ENCODE results near the gene VIP.
"Not testable (repeated sequence)": the region's sequence is repeated elsewhere in the genome, so short reads cannot be mapped to it uniquely, and the experiment has no call there.

The VIP gene

DNA sequence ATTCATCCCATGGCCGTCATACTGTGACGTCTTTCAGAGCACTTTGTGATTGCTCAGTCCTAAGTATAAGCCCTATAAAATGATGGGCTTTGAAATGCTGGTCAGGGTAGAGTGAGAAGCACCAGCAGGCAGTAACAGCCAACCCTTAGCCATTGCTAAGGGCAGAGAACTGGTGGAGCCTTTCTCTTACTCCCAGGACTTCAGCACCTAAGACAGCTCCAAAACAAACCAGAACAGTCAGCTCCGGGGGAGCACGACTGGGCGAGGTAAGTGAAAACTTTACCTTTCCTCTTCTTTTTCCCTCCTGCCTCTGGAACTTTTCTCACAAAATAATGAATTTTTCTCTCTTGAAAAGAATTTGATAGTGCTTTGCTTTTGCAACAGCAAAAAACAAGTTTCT lies at the start of gene VIP:
VIP (plus strand) TSS at position 104 of the 400 bp plus-strand sequence. CDS start 1,381 bp downstream, outside the sequence.
- DNase-seq (ENCODE audit: low read depth, low spot score), result peak; percentile 38

DNA sequence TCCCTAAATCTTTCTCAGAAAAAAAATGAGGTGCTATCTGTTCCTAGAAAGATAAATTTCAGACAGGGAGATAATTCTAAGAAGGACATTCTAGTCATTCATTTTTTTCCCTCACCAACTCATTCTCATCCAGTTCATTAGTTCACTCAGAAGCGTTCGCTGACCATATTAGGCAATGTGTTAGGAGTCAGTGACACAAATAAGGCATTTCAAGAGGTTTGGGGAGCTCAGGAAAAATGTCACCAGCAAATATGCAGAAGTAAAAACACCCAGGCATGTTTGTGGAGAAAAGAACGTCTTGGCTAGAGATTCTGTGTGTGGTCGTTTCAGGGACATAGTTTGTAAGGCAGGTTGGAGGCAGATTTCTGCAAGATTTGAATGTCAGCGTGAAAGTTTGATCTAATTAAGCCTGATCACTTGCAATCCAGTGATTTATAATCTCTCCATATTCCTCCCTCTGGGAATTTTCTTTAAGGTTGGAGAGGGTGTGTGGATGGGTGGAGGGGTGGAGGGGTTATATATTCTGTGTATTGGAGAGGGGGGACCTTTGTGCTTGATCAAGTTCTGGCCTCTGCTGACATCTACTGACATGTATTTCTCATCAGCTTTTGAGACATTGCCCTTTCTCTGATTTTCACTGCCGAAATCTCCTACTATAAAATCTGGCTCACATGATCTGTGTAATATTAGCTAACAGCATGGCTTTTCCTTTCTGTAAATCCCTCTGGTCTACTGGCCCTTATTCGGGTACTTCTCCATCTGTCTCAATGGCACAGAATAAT lies 49.3 kb upstream of the VIP start:
- DNase-seq (ENCODE audit: low read depth, low spot score), result no peak

DNA sequence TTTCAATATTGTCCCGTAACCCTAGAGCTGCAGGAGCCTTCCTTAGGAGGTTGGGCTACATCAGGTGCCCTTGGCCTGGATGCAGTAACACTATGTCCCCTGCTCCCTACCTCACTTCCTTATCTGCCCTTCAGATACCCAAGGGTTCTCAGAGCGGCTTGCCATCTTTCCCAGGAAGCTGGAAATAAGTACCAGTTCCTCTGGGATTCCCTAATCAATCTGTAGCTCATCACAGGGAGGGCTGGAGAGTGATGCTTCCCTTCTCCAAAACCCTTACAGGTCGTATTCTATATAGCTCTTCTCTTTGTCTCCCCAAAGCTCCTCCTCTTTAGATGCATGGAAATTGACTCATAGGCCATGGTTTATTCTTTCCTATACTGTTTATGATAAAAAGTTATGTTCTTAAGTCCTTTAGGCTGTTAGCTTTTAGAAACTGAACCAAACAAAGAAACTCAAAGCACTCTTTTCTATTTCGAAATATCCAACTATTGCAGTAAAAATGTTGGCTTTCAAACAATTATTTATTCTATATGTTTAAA lies 48.7 kb upstream of the VIP start:
- DNase-seq (ENCODE audit: low read depth, low spot score), result no peak

- not testable (repeated sequence) for DNase-seq (ENCODE audit: low read depth, low spot score)
These were observed 46.8 kb upstream of the VIP start for GRCh38 chr6:152703750-152704149.

DNA sequence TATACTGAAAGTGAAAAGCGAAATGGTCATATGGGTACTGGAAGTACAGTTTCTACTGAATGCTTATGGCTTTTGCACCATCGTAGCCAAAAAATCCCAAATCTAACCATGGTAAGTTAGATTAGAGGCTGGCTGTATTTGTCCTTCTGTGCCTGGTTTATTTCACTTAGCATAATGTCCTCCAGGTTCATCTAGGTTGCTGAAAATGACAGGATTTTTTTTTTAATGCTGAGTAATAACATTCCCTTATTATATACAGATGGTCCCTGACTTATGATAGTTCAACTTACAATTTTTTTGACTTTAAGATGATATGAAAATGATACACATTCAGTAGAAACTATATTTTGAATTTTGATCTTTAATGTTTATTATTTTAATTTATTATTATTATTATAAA lies 45.3 kb upstream of the VIP start:
- no peak for DNase-seq (ENCODE audit: low read depth, low spot score)

- no peak for DNase-seq (ENCODE audit: low read depth, low spot score)
These were observed 34.3 kb upstream of the VIP start for GRCh38 chr6:152716322-152716721.

DNA sequence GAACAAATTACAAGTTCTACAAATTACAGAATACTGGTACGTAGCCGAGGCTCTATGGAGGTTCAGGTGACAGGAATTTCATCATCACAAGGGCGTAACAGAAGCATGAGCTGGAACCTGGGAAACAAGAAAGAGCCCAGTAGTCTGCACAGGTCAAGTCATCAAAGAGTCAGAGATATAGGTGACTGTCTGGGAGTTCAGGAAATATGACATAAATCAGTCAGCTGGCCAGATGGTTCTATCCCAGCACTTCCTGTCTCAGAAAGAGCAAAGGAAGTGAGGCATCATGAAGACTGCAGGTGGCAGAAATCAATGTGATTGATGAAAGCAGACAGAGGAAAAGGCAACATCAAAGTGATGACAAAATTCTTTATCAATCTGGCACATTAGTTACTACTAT lies 29.6 kb upstream of the VIP start:
- no peak for DNase-seq (ENCODE audit: low read depth, low spot score)

- DNase-seq (ENCODE audit: low read depth, low spot score), result no peak
These were observed 28.6 kb upstream of the VIP start for GRCh38 chr6:152721956-152722355.

DNA sequence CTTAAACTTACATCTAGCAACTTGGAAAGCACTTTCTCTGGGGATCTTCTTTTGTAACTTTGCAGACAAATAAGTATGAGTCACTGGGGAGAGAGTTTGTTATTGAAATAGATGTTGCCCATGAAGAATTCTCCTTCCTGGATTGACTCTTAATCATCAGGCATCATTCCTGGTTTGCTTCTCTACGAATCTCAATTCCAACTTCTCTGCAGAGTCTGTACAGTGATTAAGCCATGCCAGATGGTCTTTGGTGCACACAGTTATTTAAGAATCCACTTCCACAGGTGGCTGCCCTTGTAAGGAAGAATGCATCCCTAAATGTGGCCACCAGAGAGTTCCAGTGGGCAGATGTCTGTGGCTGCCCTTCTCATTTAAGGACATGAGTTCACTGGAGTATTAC lies 27.2 kb upstream of the VIP start:
- DNase-seq (ENCODE audit: low read depth, low spot score), result no peak

- no peak for DNase-seq (ENCODE audit: low read depth, low spot score)
These were observed 24.3 kb upstream of the VIP start for GRCh38 chr6:152726313-152726712.

GRCh38 chr6:152727507-152727906 lies 23.1 kb upstream of the VIP start:
- DNase-seq (ENCODE audit: low read depth, low spot score), result no peak

DNA sequence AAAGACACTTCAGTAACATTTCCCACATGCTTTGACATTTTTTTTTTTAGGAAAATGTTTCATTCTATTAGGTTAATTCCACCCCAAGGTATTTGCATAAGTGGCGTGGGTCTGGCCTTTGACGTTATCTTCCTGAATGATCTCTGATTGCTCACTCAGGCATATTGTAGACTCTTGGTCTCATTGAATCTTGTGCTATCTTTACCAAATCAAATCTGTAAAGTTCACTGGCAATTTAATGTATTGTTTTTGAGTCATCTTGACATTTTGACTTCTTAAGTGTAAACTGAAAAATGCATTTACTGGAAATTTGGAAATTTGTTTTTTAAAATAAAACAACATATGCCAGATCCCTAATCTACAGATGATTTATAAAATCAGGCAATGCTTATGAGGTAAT lies 16.0 kb upstream of the VIP start:
- no peak for DNase-seq (ENCODE audit: low read depth, low spot score)

DNA sequence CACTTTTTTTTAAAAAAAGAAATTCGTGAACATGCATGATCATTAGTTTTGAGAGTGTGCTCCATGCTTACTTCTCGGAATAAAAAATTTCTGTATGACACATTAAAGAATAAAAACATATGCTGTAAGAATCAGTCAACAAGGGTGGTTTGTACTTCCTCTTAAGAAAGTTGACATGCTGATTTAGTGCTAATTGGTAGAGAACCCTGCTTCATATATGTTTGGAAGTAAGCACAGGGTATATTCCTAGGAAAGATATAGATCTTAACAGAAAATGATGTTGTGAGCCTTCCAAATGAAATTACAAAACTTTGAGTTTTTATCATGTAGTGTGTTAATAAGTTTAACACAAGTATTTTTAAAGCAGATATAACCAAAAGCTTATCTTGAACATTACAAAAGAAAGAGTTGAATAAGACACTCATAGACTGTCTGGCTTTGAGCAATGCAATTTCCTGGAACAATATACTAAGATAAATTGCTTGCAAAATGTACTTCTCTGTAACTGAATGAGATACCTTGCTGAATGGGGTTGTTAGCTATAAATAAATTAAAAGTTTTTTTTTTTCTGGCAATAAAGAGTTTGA lies 13.8 kb upstream of the VIP start:
- no peak for DNase-seq (ENCODE audit: low read depth, low spot score)

GRCh38 chr6:152745509-152746171 lies 5.0 kb upstream of the VIP start:
- no peak for DNase-seq (ENCODE audit: low read depth, low spot score)

- no peak for DNase-seq (ENCODE audit: low read depth, low spot score)
These were observed 4.4 kb upstream of the VIP start for GRCh38 chr6:152746172-152746553.

DNA sequence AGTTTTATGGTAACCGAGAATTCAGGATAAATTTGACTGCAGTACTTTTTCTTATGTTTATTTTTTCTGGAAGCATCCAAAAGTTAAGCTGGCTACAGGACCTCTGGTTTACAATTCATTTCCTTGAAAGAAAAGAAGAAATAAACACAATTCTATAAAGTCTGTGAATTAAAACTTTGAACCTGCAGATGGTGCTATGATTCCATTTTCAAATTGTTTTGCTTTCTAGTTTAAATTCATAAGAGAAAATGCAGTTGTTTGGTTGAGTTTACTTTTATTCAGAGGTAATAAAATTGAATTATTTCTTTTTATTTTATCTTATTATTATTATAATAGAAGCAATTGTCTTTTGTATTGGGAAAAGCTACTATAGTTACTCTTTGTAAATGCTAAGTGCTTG lies 1.8 kb upstream of the VIP start:
- DNase-seq (ENCODE audit: low read depth, low spot score), result no peak

GRCh38 chr6:152749336-152749735 lies 1.3 kb upstream of the VIP start:
- no peak for DNase-seq (ENCODE audit: low read depth, low spot score)

GRCh38 chr6:152765331-152765730 lies 14.7 kb downstream of the VIP start:
- DNase-seq (ENCODE audit: low read depth, low spot score), result no peak

DNA sequence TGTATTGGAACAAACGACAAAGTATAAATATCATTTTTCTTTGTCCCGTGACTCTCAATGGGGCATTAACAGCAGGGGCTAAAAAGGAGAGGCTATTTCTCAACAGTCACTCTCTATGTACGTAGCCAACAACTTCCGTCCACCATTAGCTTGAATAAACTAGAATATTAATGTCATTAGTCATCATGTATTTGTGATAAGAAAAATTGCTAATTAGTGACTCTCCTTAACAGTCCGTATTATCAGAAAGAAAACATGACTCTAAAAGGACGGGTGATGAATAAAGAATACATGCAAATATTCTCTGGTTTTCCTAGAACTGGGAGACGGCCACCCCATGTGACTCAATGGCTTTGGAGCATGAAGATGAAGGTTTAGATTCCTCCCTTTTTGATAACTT lies 18.6 kb downstream of the VIP start:
- no peak for DNase-seq (ENCODE audit: low read depth, low spot score)

GRCh38 chr6:152769993-152770392 lies 19.4 kb downstream of the VIP start:
- DNase-seq (ENCODE audit: low read depth, low spot score), result no peak

DNA sequence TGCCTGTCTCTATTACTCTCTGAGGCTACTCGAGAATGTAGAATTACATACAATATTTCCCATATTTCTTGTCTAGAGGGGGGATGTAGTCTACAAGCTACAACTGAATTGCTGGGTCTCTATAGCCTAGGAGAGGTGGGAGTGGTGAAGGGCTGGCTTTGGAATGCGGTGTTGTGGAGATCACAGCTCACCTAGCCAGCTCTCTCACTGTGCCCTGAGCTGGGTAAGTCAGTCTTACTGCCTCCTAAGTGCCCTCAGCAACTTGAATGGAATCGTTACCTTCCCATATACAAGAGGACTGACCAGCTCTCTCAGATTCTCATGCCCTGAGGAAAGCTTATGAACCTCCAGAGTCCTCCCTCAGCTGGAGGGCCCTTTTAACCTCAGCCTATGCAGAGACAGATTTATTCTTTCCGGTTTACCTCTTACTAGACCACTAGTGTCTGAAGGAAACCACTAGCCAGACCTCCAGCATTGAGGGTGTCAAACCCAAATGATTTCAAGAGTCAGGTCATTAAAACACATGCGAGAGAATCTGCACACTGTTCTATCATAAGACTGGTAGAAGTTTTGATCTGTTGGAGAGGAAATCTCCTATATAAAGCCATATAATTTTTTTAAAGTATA lies 20.6 kb downstream of the VIP start:
- DNase-seq (ENCODE audit: low read depth, low spot score), result no peak

DNA sequence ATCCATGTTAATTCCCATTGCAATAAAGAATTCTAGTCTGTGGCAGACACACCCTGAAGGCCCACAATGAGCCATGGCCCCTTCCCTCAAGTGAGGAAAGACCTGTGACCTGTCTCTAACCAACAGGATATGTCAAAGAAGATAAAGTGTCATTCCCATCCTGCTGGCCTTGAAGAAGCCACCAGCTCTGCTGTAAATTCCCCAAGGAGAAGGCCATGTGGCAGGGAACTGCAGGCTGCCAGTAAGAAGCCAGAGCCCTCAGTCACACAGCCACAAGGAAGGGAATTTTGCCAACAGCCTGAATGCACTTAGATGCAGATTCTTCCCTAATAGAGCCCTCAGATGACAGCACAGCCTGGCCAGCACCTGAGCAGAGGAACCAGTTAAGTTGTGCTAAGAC lies 24.8 kb downstream of the VIP start:
- DNase-seq (ENCODE audit: low read depth, low spot score), result no peak

Measured in iPS DF 19.7 (cell line).